H9 (cell line): ENCODE data around the gene CREB5. TPM values are rescaled to one million over a fixed set of nuclear protein-coding genes. Genes with fewer than 3 reads are reported as not detected.

ENCODE experiments used
- DNase-seq: peaks from one replicate; pipeline ENCODE4 v3.0.0-alpha.2; 2017
- H2AFZ ChIP-seq: one replicate; pipeline ENCODE4 v1.6.1; 2013; ENCODE audit warnings: mild to moderate bottlenecking, low read length, control low read depth, moderate library complexity
- H2AK5ac ChIP-seq: 2 replicates; pipeline ENCODE4 v1.6.1; 2013; ENCODE audit warnings: low read length, control low read depth, mixed read lengths; ENCODE audit not compliant: insufficient read length
- H2BK120ac ChIP-seq: one replicate; pipeline ENCODE4 v1.6.1; 2013; ENCODE audit warnings: low read depth, mild to moderate bottlenecking, low read length, control low read depth, inconsistent platforms; ENCODE audit not compliant: poor library complexity, severe bottlenecking
- H2BK12ac ChIP-seq: 2 replicates; pipeline ENCODE4 v1.6.1; 2013; ENCODE audit warnings: low read length, control low read depth, mixed read lengths, low read depth; ENCODE audit not compliant: insufficient read length
- H2BK15ac ChIP-seq: 2 replicates; pipeline ENCODE4 v1.6.1; 2013; ENCODE audit warnings: low read depth, low read length, control low read depth
- H2BK20ac ChIP-seq: one replicate; pipeline ENCODE4 v1.6.1; 2013; ENCODE audit warnings: low read depth, mild to moderate bottlenecking, low read length, control low read depth, inconsistent platforms; ENCODE audit not compliant: poor library complexity, severe bottlenecking
- H2BK5ac ChIP-seq: 2 replicates; pipeline ENCODE4 v1.6.1; 2013; ENCODE audit warnings: low read length, control low read depth, mixed read lengths; ENCODE audit not compliant: insufficient read length
- H3K14ac ChIP-seq: 2 replicates; pipeline ENCODE4 v1.6.1; 2013; ENCODE audit warnings: low read length, control low read depth; ENCODE audit not compliant: insufficient read depth
- H3K18ac ChIP-seq: 2 replicates; pipeline ENCODE4 v1.6.1; 2013; ENCODE audit warnings: low read depth, mild to moderate bottlenecking, mixed read lengths, low read length, control low read depth; ENCODE audit not compliant: insufficient read length
- H3K23ac ChIP-seq: 2 replicates; pipeline ENCODE4 v1.6.1; 2013; ENCODE audit warnings: low read length, control low read depth, mixed read lengths, low read depth; ENCODE audit not compliant: insufficient read length
- H3K23me2 ChIP-seq: 2 replicates; pipeline ENCODE4 v1.6.1; 2013; ENCODE audit warnings: low read depth, mild to moderate bottlenecking, mixed read lengths, low read length, control low read depth; ENCODE audit not compliant: insufficient read length, poor library complexity, severe bottlenecking
- H3K27ac ChIP-seq: 2 replicates; pipeline ENCODE4 v1.5.1; 2013; ENCODE audit warnings: low read length, control low read depth, mixed read lengths, low read depth; ENCODE audit not compliant: insufficient read length
- H3K27me3 ChIP-seq: 2 replicates; pipeline ENCODE4 v1.6.1; 2013; ENCODE audit warnings: low read length, control low read depth, inconsistent platforms; ENCODE audit not compliant: insufficient read depth
- H3K4ac ChIP-seq: 2 replicates; pipeline ENCODE4 v1.6.1; 2013; ENCODE audit warnings: low read depth, mild to moderate bottlenecking, control low read depth, inconsistent platforms, low read length, moderate library complexity
- H3K4me1 ChIP-seq: 2 replicates; pipeline ENCODE4 v1.6.1; 2013; ENCODE audit warnings: low read length, control low read depth, inconsistent platforms; ENCODE audit not compliant: insufficient read depth
- H3K4me2 ChIP-seq: 2 replicates; pipeline ENCODE4 v1.6.1; 2013; ENCODE audit warnings: low read length, control low read depth, mixed read lengths; ENCODE audit not compliant: insufficient read length, insufficient read depth
- H3K56ac ChIP-seq: 2 replicates; pipeline ENCODE4 v1.6.1; 2013; ENCODE audit warnings: low read depth, mild to moderate bottlenecking, mixed read lengths, low read length, control low read depth; ENCODE audit not compliant: insufficient read length
- H3K79me1 ChIP-seq: 2 replicates; pipeline ENCODE4 v1.6.1; 2013; ENCODE audit warnings: low read depth, mild to moderate bottlenecking, moderate library complexity, low read length, control low read depth, inconsistent platforms; ENCODE audit not compliant: insufficient read depth, poor library complexity, severe bottlenecking
- H3K79me2 ChIP-seq: 2 replicates; pipeline ENCODE4 v1.6.1; 2013; ENCODE audit warnings: low read length, control low read depth, inconsistent platforms; ENCODE audit not compliant: insufficient read depth
- H3K9ac ChIP-seq: 2 replicates; pipeline ENCODE4 v1.6.1; 2013; ENCODE audit warnings: low read length, control low read depth, mixed read lengths; ENCODE audit not compliant: insufficient read length; ENCODE audit errors: extremely low read depth
- H3K9me3 ChIP-seq: one replicate; pipeline ENCODE4 v1.6.1; 2013; ENCODE audit warnings: low read depth, low read length, inconsistent platforms; ENCODE audit not compliant: control insufficient read depth
- H3T11ph ChIP-seq: one replicate; pipeline ENCODE4 v1.6.1; 2013; ENCODE audit warnings: mild to moderate bottlenecking, low read length, control low read depth, inconsistent platforms
- H4K20me1 ChIP-seq: one replicate; pipeline ENCODE4 v1.6.1; 2013; ENCODE audit not compliant: control insufficient read depth, insufficient read length, insufficient read depth
- H4K5ac ChIP-seq: 2 replicates; pipeline ENCODE4 v1.6.1; 2013; ENCODE audit warnings: low read depth, mild to moderate bottlenecking, mixed read lengths, low read length, control low read depth; ENCODE audit not compliant: insufficient read length
- H4K8ac ChIP-seq: replicated peaks from 2 replicates; pipeline ENCODE4 v1.6.1; 2013; ENCODE audit warnings: low read length, control low read depth, mixed read lengths, low read depth; ENCODE audit not compliant: insufficient read length
- H4K91ac ChIP-seq: 2 replicates; pipeline ENCODE4 v1.6.1; 2013; ENCODE audit warnings: low read depth, mild to moderate bottlenecking, moderate library complexity, mixed read lengths, low read length, control low read depth; ENCODE audit not compliant: insufficient read length
- H3K27ac Mint-ChIP-seq, 3 experiments: 2 replicates in 2 of 3; 3 replicates in 1 of 3; pipeline ENCODE4 v1.8.0; 2020 to 2021; ENCODE audit warnings: mixed read lengths in 3 of 3, mild to moderate bottlenecking in 1 of 3, moderate library complexity in 1 of 3
- H3K27me3 Mint-ChIP-seq: 2 replicates; pipeline ENCODE4 v1.8.0; 2021; ENCODE audit warnings: low read depth, mild to moderate bottlenecking, moderate library complexity, mixed read lengths
- H3K36me3 Mint-ChIP-seq, 3 experiments: 2 replicates in 2 of 3; 3 replicates in 1 of 3; pipeline ENCODE4 v1.8.0; 2020 to 2021; ENCODE audit warnings: low read depth in 3 of 3, mixed read lengths in 3 of 3; ENCODE audit not compliant: insufficient read depth in 1 of 3
- H3K4me1 Mint-ChIP-seq, 2 experiments: 2 replicates each; pipeline ENCODE4 v1.8.0; 2020; ENCODE audit warnings: mixed read lengths in 2 of 2
- H3K4me3 Mint-ChIP-seq, 2 experiments: 2 replicates in 1 of 2; 3 replicates in 1 of 2; pipeline ENCODE4 v1.8.0; 2020 to 2021; ENCODE audit warnings: mild to moderate bottlenecking in 2 of 2, mixed read lengths in 2 of 2, moderate library complexity in 1 of 2
- H3K9me3 Mint-ChIP-seq, 2 experiments: 2 replicates in 1 of 2; 3 replicates in 1 of 2; pipeline ENCODE4 v1.8.0; 2020; ENCODE audit warnings: mild to moderate bottlenecking in 2 of 2, mixed read lengths in 2 of 2, moderate library complexity in 1 of 2
- WGBS: extraction: QIAGEN DNeasy Blood & Tissue Kit; methylation state at CpG from one replicate; pipeline ENCODE4 v1.1.7; 2013; ENCODE audit warnings: missing lambda C conversion rate, low lambda C conversion rate, mixed read lengths; ENCODE audit not compliant: insufficient read length; ENCODE audit errors: extremely low coverage; 5-methylcytosine and 5-hydroxymethylcytosine counted together
- total RNA-seq: library from RNA; stranded (reverse); gene quantifications from 2 replicates; pipeline ENCODE4 v1.2.1, GENCODE V29; 2021
- TF ChIP-seq, protein P1 (sequence below): fragments of 200-600 bp; sonication (generic); conservative IDR thresholded peaks from 3 replicates; pipeline ENCODE4 v1.8.0; 2021; ENCODE audit warnings: antibody characterized with exemption, mild to moderate bottlenecking

CREB5 gene
- total RNA-seq, 1 experiment from 2014 or later = 4.0 TPM

DNA sequence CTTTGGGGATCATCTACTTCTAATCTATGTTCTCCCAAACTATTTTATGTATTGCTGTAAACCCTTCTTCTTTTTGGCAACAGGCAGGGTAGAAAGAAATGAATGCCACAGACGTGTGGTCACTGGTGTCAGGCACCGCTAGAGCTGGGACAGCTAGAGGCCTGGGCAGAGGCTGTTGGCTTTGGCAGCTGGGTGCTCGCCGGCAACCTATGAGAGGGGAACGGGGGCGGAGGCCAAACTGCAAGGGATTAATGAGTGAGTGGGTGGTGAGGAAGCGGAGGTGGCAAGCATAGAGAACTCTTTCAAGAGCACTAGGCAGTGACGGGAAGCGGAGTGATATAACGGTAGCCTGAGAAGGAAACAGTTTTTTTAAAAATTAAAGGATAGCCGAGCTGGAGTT is 78.5 kb downstream of the CREB5 start:
- Histone ChIP-seq H3T11ph (no peak overlapping the region), H3K14ac (no peak overlapping the region), H3K27ac (no peak overlapping the region), H4K20me1 (no peaks in the 10 kb centered on the region), H3K79me2 (no peaks in the 10 kb centered on the region), H3K56ac (no peak overlapping the region), H3K27me3 (no peaks in the 10 kb centered on the region), H3K4me2 (no peak overlapping the region), H2BK12ac (no peak overlapping the region), H4K8ac (no peak overlapping the region), H2BK5ac (no peak overlapping the region), H3K4me1 (no peaks in the 10 kb centered on the region), H2BK20ac (no peak overlapping the region), H2BK120ac (no peak overlapping the region), H3K18ac (no peak overlapping the region), H4K91ac (no peak overlapping the region), H3K4ac (no peak overlapping the region), H3K79me1 (no peaks in the 10 kb centered on the region), H2AFZ (no peak overlapping the region), H2BK15ac (no peak overlapping the region), H3K9me3 (no peaks in the 10 kb centered on the region), H3K23me2 (no peaks in the 10 kb centered on the region), H2AK5ac (no peak overlapping the region), H3K23ac (no peak overlapping the region), H3K9ac (no peak overlapping the region), H4K5ac (no peak overlapping the region)
- 0 out of 7 replicates have a peak, but pooled peaks cover 0 to 1% (median 0%) of the 10 kb centered on the region in 3 experiments for H3K36me3 Mint-ChIP-seq
- TF ChIP-seq, protein P1, sequence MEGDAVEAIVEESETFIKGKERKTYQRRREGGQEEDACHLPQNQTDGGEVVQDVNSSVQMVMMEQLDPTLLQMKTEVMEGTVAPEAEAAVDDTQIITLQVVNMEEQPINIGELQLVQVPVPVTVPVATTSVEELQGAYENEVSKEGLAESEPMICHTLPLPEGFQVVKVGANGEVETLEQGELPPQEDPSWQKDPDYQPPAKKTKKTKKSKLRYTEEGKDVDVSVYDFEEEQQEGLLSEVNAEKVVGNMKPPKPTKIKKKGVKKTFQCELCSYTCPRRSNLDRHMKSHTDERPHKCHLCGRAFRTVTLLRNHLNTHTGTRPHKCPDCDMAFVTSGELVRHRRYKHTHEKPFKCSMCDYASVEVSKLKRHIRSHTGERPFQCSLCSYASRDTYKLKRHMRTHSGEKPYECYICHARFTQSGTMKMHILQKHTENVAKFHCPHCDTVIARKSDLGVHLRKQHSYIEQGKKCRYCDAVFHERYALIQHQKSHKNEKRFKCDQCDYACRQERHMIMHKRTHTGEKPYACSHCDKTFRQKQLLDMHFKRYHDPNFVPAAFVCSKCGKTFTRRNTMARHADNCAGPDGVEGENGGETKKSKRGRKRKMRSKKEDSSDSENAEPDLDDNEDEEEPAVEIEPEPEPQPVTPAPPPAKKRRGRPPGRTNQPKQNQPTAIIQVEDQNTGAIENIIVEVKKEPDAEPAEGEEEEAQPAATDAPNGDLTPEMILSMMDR = no peak
- peaks cover 0 to 2% of the 10 kb centered on the region in 2 experiments; a peak in 1 of 5 replicates for H3K9me3 Mint-ChIP-seq
- no peak overlapping the region for H3K4me3 Mint-ChIP-seq
- no peaks in the 10 kb centered on the region for H3K27me3 Mint-ChIP-seq
- WGBS = no CpG with 5 or more reads among the region's 11 CpGs
- no peak for DNase-seq
- H3K4me1 Mint-ChIP-seq = peaks cover 16 to 30% of the 10 kb centered on the region in 2 experiments
- H3K27ac Mint-ChIP-seq = peak overlapping the region in 1 of 3 experiments; percentile 17; a peak in 2 of 7 replicates
